ENCODE measurements around the gene NRG4. TPM values are rescaled to one million over a fixed set of nuclear protein-coding genes. Genes with fewer than 3 reads are reported as not detected.
A peak's percentile ranks its signal among the peaks of the same experiment; 100 is the strongest.

Gene NRG4
- total and polyA plus RNA-seq, 2 donors (not counting 3 experiments of a cell fraction or from before 2014, with no cell fraction given), result not detected

- DNase-seq (ENCODE audit: low read depth, low spot score), result peak; percentile 6
- CTCF ChIA-PET, result interaction anchor here (1.0 to 8.5 kb wide), 7 partner anchors 12 to 251 kb away, joined by 3 to 183 read pairs (median 5); no protein-coding TSS in a partner anchor
- TF ChIP-seq CTCF (IDR thresholded peaks at IDR 0.05; ENCODE audit: extremely low read depth in 1 of 2, insufficient read depth in 1 of 2, low read depth in 1 of 2, low read length in 2 of 2), result no peak
- TF ChIP-seq EZH2 (IDR thresholded peaks at IDR 0.05; ENCODE audit: borderline replicate concordance, low read depth, low read length, severe bottlenecking), result peak; percentile 29
- peak overlapping the region in 1 of 3 experiments; percentile 46 for H3K4me3 ChIP-seq (replicated peaks in 1 of 3; ENCODE audit: insufficient read depth in 1 of 3, low read depth in 1 of 3, low read length in 3 of 3)
- FAIRE-seq, result no peak
- H3K36me3 ChIP-seq (ENCODE audit: control insufficient read depth in 2 of 2, extremely low read depth in 1 of 2, insufficient read depth in 2 of 2, low read length in 2 of 2), result no peaks in the 10 kb centered on the region
- H3K9me1 ChIP-seq (replicated peaks; ENCODE audit: control insufficient read depth, extremely low read depth, insufficient read depth, low read length), result no peaks in the 10 kb centered on the region
- BruUV-seq (replicated peaks), result no TSS peak
- no peaks in the 10 kb centered on the region for H3K79me2 ChIP-seq (ENCODE audit: control insufficient read depth, insufficient read depth, low read length)
- peaks cover 8% of the 10 kb centered on the region for H3K4me1 ChIP-seq (ENCODE audit: control insufficient read depth, extremely low read depth, insufficient read depth, low read length)
- no peak overlapping the region for H3K9ac ChIP-seq (replicated peaks; ENCODE audit: extremely low read depth, insufficient read depth, low read length)
- intact Hi-C loops (cut with micrococcal nuclease), result no loop called here
- no peaks in the 10 kb centered on the region for H4K20me1 ChIP-seq (replicated peaks; ENCODE audit: control insufficient read depth, extremely low read depth, insufficient read depth, low read length)
- H3K27ac ChIP-seq (ENCODE audit: insufficient read depth, low read depth, low read length), result no peak overlapping the region
- dilution Hi-C loops (cut with MboI; ENCODE audit: extremely low pct_ligation_motif_present, low sequenced_read_pairs), result no loop called here
- H2AFZ ChIP-seq (ENCODE audit: low read depth, low read length), result peak overlapping the region; percentile 49
- peaks cover 57 to 80% of the 10 kb centered on the region in 2 experiments for H3K27me3 ChIP-seq (ENCODE audit: control insufficient read depth in 2 of 2, insufficient read depth in 2 of 2, low read length in 2 of 2)
- peak overlapping the region; percentile 48 for H3K4me2 ChIP-seq (ENCODE audit: insufficient read depth, low read length)
- H3K9me3 ChIP-seq (replicated peaks; ENCODE audit: control insufficient read depth, insufficient read depth, low read length), result no peaks in the 10 kb centered on the region
- POLR2A ChIA-PET, result interaction anchor here (0.6 kb wide), 1 partner anchor 66 kb away, joined by 3 read pairs; no protein-coding TSS in a partner anchor
Observed at GRCh38 chr15:76060118-76060989, 48.1 kb upstream of the NRG4 start.
